HG02938 (cell line): ENCODE data around the gene HOXA3.

Experiments
- ATAC-seq: cut with Tn5 transposase; IDR thresholded peaks from one replicate; pipeline ENCODE4 v1.9.1; 2021; ENCODE audit warnings: mild to moderate bottlenecking, moderate library complexity; ENCODE audit not compliant: unreplicated experiment

The HOXA3 gene

DNA sequence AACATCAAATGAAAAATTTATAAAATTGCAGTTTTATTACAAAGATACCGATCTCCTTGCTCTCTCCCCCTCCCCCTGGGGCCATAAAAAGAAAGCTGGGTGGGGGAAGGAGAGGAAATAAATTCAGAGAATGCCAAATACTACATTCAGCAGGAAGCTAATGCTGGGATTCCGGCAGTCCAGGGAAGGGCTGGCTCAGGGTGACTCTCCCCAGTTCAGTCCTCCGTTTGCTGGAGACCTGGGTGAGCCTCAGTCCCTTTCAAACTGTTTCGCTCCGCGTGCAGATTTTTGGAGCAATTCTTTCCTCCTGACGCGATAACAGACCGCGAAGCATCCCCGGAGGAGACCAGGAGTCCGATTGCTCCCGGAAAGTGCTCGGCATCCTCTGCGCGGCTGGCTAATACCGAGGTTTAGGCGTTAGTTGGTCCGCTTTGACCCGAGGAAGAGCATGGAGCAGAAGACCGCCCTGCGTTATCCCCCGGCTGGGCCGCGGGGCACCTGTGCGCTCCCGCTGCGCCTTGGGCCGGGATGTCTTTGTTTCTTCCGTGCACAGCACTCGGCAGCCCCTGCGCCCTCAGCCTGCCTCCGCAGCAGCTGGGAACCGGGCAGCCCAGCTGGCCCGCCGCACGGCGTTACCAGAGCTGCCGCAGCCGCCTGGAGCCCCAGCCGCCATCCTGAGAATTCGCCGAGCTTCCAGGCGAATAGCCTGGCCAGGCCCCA, 46.0 kb downstream of the HOXA3 start:
- no peak for ATAC-seq

DNA sequence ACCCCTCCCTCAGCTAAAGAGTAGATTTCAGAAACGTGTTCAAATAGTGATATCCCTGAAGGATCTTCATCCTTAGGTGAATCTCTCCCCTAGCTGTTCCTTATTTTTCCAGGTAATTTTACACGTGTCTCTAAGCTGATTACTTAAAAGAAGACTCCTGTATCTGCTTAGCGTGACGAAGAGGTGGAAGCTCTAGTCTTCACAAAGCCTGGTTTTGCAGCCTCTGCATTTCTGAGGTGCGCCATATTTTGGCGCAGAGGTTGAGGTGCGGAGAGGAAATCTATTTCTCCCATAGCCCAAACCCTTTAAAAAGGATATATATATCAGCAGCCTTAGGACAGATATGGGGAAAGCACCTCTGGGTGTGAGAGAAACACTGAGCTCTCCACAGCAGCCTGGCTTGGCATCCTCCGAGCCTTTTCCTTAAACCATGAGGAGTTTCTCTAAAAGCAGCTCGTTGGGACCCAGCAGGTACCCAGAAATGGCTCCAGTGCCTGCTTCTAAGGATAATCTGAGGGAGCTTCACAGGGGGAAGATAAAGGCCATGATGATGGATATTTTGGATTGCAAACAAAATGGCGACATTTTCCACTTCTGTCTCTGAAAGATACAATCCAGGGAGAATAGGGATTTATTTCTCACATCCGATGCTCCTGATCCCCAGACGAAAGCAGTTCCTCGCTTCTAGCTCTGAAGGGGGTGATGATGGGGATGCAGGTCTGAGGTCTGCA, 46.9 kb downstream of the HOXA3 start:
- no peak for ATAC-seq

DNA sequence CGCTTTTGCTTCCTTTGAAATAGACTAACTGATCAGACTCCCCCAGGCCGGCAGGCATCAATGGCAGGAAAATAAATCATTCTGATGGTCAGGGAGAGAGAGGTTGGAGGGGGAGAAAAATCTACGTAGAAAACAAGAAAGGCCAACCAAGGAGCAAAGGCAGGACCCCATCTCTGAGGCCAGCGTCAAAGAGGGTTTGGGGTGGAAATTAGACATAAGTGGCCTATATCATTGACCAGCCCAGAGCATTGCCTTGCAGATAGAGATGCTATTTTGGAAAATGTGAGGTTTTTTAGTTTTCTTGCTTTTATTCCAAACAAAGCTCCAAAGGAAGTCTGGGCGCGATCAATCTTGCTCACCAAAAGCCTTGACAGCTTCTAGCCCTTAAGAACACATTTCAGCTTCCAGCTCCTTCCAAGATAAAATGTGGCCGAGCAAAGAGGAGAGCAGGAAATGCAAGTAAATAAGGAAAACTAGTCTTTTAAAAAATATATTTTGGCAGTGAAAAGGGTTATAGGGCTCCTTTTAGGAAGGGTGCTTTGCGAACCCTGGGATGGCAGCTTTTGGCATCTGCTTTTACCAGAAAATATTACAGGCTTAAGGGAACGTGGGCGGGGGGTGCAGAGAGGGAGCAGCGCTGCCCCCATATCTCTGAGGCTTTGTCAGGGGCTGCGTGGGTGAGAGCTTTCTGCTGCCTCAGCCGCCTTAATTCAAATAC, 47.9 kb downstream of the HOXA3 start:
- no peak for ATAC-seq

DNA sequence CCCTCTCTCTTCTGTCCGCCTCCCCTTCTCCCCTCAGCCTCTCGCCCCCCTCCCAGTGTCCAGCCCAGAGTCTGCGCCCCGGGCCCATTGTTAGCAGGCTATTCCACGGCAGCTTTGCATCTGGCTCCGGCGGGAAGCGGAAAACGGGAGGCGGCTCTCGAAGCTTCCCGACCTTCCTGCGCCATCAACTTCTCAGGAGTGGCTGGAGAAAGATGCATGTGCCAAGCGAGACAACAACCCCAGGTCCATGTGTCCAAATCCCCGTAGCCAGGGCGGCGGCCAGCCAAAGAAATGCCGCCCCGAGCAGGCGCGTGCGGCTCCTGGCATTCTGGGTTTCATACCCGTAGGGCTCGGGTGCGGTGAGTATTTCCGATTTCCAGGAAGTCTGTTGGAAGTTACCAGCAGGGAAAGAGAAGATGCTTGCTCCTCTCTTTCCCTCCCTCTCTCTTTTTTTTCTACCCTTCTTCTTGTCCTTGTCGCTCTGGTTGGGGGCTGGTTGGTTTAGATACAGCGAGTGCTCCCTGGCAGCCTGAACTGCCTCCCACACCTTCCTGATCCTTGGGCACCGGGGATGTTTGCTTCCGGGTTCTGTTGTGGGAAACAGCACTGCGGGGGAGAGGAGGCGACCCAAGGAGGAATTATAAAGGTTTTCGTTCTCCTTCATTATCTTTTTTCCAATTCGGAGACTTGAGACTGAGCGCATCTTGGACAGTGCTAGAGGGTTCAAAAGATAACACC, 48.7 kb downstream of the HOXA3 start:
- no peak for ATAC-seq

DNA sequence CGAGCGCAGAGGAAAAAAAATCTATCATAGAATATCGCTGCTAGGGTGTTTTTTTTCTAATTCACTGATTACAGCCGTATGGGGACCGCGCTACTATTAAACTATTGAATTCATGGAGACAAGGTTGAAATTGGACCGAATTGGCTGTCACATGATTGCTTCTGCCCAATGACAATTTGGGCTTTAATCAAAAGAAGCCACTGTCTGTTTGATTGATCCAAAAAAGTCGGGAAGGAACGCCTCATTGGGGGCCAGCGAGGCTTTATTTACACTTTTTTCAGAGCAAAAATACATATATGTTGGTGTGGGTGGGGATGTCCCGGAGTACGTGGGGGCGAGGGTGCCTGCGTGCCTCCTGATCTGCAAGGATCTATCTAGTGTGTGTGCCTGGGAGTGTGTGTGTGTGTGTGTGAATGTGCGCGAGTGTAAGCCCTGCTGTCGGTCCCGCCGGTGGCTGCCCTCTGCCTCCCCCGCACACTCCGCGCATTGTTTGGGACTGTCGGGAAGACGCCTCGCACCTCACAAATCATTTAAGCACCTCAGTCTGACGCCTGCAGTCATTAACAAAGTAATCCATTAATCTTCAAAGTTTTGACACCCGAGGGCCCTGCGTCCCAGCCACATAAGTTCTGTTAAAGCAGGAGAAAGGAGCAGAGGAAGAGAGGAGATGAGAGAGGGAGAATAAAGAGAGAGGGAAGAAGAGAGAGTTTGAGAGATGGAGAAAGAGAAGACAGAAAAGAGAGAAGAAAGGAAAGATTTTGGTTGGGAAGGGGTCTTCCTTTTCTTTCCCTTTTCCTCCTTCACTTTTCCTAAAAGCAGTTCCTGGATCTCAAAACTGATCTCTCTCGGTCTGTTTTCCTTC, 49.6 kb downstream of the HOXA3 start, which contains the start of gene HOXA2:
Gene HOXA2 (minus strand): TSS at position 103 of the 862 bp plus-strand sequence. CDS start 183 bp downstream, outside the sequence.
- ATAC-seq, result no peak

DNA sequence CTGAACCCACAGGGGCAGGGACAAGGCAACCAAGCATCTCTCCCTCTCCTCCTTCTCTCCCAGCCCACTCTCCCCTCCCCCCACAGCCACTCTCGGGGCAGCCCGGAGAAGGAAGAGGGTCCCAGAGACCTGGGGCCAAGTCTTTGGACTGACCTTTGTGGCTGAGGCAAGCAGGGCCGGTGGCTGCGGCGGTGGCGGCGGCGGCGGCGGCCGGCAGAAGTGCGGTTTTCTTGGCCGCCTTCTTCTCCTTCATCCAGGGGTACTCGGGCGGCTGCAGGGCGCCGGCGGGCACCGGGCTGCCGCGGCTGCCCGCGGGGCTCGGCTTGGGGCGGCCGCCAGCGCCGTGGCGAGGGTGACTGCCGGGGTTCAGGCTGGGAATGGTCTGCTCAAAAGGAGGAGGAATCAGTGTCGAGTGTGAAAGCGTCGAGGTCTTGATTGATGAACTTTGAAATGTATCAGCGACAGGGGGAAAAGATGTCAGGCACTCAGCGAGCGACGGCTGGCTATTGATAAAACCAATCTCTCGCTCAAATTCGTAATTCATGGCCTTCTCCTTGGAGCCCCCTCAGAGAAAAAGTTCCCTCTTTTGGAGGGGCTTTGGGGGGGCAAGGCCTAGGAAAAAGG, 50.3 kb downstream of the HOXA3 start:
- ATAC-seq, result no peak

DNA sequence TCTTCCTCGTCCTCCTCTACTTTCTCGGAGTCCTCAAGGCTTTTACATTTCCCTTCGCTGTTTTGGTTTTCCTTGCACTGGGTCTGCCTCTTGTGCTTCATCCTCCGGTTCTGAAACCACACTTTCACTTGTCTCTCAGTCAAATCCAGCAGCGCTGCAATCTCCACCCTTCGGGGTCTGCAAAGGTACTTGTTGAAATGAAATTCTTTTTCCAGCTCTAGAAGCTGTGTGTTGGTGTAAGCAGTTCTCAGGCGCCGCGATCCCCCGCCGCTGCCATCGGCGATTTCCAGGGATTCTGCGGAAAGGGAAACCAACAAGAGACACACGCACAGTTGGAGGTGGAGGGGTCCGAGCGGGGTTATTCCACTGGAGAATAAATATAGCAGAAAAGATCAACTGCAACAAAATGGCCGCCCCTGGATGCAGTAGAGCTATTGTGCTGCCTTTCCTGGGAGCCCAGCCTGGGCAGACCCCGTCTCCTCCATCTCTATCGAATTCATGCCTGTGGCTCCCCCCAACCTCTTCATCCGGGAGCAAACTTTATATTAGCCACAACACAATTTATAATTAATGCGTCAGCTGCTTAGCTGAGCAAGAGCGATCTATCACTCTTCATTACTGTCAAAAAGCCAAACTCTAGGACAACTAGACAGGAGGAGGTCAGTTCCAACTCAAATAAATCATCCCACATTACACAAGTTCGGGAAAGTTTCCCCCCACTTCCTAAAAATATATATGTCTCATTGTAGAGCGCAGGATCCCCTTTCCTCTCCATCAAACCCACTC, 51.0 kb downstream of the HOXA3 start:
- ATAC-seq, result no peak

DNA sequence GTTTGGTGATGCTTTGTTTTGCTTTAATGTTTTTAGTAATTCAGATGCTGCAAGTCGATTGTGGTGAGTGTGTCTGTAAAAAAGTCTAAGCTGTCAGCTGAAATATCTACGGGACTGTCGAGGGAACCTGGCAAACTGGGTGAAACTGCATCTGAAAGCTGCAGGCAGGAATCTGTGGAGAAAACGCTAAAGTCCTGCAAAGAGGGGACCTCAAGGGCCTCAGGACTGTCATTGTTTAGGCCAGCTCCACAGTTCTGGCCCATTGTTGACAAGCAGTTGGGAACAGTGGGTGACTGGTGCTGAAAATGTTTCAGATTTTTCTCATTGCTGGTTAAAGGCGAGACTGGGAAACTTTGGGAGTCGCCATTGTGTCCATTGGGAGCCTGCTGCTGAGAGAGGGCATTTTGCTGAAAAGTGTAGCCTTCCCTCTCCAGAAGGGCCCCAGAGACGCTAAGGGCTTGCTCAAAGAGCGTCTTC, 51.7 kb downstream of the HOXA3 start:
- no peak for ATAC-seq

DNA sequence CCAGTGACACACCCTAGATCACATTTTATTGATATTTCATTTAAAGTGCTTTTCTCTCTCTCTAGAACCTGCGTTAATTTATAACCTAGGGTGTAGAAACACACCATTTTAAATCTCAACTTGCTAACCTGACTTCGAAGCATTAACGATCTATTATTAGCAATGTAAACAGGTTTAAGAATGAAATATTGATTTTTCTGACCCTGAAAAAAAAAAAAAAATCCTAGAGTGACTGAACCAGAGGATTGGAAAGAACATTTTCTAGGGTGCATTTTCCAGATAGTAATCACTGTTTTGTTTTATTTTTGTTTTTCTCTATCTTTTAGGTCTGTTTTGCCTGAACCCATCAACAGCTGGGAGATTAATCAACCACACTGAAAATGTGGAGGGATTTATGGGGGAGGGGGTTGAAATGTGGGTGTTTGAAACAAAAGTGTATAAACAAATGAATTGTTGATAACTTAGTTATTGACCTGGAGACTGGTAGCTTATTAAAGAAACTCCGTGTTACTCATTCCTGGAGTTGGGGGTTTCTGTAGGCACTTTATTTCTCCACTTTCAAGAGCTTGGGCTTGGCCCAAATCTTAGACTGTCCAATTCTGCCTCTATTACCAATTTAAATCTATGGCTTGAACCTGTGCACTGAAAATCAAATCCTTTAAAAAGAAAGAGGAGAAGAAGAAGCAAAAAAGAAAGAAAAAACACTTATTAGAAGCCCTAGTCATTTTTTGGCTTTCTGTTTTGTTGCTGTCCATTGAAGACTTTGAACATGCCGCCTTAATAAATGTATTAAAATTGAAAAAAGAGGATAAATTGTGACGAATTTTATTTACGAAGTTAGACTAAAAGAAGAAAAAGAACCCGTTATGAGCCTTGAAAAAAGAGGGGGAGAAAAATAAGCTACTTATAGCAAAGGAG, 52.7 kb downstream of the HOXA3 start:
- ATAC-seq, result no peak

DNA sequence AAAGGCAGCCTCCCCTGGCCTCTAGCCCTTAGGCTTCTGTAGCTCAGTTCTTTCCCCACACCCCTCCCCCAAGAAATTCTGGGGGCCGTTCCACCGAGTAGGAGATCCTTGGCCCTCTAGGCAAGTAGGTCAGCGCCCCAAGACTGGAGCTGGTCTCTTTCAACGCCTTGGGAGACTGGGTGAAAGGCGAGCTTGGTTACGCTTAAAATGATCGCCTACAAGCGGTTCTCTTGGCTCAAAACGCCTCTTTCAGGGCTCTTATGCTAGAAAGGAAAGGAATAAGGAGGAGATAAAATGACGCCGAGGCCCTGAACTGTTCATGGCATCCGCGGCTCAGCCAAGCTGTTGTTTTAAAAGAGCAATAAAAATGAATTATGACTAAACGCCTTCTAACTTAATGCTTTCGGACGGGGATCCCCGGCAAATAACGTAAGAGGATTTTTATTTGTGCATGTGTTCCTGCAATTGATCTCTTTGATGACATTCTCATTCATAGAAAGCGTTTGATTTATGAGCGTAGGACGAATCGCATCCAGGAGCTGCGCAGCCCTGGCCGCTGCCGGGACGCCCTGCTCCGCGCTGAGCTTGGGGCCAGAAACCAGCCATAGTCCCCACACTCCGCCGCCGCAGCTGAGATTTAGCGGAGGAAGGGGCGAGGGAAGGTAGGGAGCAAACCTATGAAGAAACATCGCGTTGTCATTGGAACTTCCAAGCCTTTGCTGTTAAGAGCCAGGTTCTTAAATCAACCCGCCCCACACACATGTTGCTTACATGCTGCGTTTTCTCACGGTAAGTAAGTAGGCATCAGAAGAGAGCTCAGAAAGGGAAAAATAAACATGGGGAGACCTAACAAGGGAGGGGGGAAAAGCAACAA, 53.6 kb downstream of the HOXA3 start:
- no peak for ATAC-seq

DNA sequence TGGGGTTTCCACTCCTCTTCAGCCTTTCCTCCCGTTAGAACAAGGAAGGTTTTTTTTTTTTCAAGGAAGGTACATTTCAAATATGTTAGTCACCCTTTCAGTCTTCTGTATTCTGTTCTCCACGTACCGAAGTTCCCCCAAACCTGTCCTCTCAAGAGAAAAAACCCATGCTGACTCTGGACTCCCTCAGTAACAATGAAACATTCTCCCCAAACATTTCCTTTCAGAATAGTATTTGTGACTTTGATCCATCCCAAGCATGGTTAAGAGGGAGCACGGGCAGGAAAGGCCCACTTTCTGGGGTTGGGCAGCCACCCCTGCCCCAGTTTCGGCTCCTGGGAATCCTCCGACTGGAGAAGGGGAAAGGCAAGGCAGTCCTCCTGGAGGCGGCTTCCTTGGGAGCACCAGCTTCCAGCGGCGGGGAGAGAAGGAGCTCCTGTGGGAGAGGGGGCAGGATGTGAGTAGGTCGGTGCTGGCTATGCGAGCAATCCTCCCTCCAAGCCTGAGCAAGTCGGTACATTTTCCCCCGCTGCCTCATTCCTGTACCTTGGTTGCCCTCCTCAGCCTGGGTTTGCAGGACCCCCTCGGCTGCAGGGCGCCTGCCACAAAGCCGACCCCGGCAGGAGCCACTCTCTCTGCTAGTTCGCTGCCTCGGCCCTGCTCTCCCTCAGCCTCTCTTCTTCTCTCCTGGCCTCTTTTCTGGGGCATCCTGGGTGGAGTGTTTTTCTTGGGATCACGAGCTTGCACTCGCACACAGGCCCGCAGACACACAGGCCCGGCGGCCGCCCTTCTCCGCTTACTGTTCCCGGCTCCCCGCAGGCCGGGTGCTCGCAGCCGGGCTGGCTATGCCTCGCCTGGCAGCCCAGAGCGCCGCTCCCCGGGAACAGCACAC, 54.5 kb downstream of the HOXA3 start:
- ATAC-seq, result no peak

DNA sequence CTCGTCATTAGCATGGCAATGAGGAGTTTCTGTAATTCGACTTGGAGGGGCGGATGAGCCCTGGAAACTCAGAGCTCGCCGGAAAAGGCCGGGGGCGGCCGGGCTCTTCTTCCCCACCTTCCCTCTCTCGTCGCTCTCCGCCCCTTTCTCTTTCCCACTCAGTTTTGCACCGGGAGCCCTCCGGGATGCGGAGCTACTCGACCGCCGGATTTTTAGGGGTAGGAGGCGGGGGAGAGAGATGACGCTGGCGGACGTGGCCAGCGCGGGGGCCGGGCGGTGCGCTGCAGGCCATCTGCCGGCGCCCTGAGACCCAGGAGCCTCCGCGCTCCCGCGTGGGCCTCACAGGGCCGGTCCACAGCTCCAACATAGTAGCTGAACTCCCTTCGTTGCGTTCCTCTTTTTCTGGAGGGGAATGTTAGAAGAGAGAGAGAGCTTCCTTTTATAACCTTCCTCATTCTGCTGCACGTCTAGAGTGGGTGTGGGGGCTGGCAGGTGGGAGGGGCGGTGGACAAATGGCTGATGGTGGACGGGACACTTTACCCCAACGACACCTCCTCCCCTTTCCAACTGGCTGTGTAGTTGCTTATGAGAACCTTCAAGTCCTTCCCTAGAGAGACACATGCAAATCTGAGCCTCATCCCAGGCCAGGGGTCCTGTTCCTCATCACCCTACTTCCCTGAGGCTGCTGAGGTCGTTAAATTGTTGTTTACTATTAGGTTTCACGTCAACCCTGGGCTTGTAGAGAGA, 55.4 kb downstream of the HOXA3 start:
- ATAC-seq, result no peak

DNA sequence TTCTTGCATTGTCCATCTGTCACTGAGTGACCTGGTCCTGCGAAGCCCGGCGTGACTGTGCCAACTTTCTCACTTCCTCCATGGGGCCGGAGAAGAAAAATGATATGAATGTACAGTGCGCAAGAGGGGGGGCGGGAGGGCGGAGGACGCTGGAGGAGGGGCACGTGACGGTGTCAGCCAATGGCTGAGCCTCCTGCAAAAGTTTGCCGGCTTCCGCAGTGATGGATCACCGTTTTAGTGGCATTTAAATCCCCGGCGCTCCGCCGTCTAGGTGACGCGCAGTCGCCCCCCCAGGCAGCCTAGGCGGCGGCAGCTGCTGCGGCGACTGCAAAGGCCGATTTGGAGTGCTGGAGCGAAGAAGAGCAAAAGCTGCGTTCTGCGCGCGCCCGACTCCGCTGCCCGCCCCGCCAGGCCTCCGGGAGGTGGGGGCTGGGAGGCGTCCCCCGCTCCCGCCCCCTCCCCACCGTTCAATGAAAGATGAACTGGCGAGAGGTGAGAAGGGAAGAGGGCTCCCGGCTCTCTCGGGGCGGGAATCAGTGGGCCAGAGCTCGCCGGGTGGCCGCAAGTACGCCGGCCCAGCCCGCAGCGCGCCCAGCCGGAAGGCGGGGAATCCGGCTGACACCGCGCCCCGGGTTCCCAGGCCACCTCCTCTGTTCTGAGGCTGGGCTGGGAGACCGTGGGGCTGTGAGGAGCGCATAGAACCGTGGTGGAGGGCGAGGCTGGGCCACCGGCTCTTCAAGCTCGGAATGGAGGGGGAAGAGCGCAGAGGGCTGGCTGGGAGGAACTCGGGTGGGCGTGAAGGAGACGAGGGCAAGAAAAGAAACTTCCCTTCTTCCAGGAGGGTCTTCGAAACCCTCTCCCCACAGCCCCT, 56.3 kb downstream of the HOXA3 start, which contains the start of gene HOXA1:
Gene HOXA1 (minus strand): TSS at position 104 of the 871 bp plus-strand sequence. CDS start 88 bp downstream, at position 16.
- peak; percentile 87 for ATAC-seq
